ENCODE data around the gene ALDH4A1.

GRCh38 chr1:18942340-18942739 is 40.0 kb upstream of the ALDH4A1 start:
- TF ChIP-seq CTCF (IDR thresholded peaks at IDR 0.05; ENCODE audit: borderline replicate concordance, extremely low read depth, low read length, poor library complexity, severe bottlenecking), result no peak
- no peak for TF ChIP-seq EZH2 (IDR thresholded peaks at IDR 0.05; ENCODE audit: borderline replicate concordance, low read depth, low read length, severe bottlenecking)
